Fibroblast of lung (primary cell): ENCODE data around the gene ATXN1. TPM values are rescaled to one million over a fixed set of nuclear protein-coding genes. Genes with fewer than 3 reads are reported as not detected.
A peak's percentile ranks its signal among the peaks of the same experiment; 100 is the strongest.

Experiments used
- DNase-seq, 2 donors: peaks; one replicate each; pipeline versions ENCODE4 v3.0.0 to v3.0.0-alpha.2; 2010; ENCODE audit warnings: low read depth in 2 of 2
- H2AFZ ChIP-seq: 2 replicates; pipeline ENCODE4 v1.5.1; 2012; ENCODE audit warnings: low read length, control low read depth, inconsistent platforms
- H3K27ac ChIP-seq: 2 replicates; pipeline ENCODE4 v1.5.1; 2011; ENCODE audit warnings: low read length, control low read depth; ENCODE audit not compliant: insufficient read depth
- H3K27me3 ChIP-seq: 2 replicates; pipeline ENCODE4 v1.5.1; 2011; ENCODE audit warnings: mild to moderate bottlenecking, low read length; ENCODE audit not compliant: control insufficient read depth, insufficient read depth
- H3K36me3 ChIP-seq: 2 replicates; pipeline ENCODE4 v1.5.1; 2011; ENCODE audit warnings: low read length; ENCODE audit not compliant: control insufficient read depth, insufficient read depth
- H3K4me1 ChIP-seq: 2 replicates; pipeline ENCODE4 v1.5.1; 2011; ENCODE audit warnings: low read length; ENCODE audit not compliant: control insufficient read depth, insufficient read depth; ENCODE audit errors: extremely low read depth
- H3K4me2 ChIP-seq: 2 replicates; pipeline ENCODE4 v1.5.1; 2011; ENCODE audit warnings: low read length, control low read depth; ENCODE audit not compliant: insufficient read depth; ENCODE audit errors: extremely low read depth
- H3K4me3 ChIP-seq, 4 experiments: fragments of 200-600 bp in 1 of 4; sonication (generic) in 1 of 4; replicated peaks in 1 of 4; 2 replicates each; pipeline ENCODE4 v1.5.1; 2011 to 2016; ENCODE audit warnings: low read length in 4 of 4, low read depth in 3 of 4, mild to moderate bottlenecking in 3 of 4, control low read depth in 2 of 4, inconsistent platforms in 1 of 4, mixed read lengths in 1 of 4; ENCODE audit not compliant: insufficient read depth in 1 of 4; ENCODE audit errors: control extremely low read depth in 1 of 4
- H3K79me2 ChIP-seq: 2 replicates; pipeline ENCODE4 v1.5.1; 2012; ENCODE audit warnings: mild to moderate bottlenecking, low read length, inconsistent platforms; ENCODE audit not compliant: control insufficient read depth, insufficient read depth
- H3K9ac ChIP-seq: 2 replicates; pipeline ENCODE4 v1.5.1; 2011; ENCODE audit warnings: mild to moderate bottlenecking, low read length, control low read depth; ENCODE audit not compliant: insufficient read depth
- H3K9me3 ChIP-seq: 2 replicates; pipeline ENCODE4 v1.5.1; 2012; ENCODE audit warnings: low read depth, low read length; ENCODE audit not compliant: control insufficient read depth, insufficient read depth
- H4K20me1 ChIP-seq: 2 replicates; pipeline ENCODE4 v1.5.1; 2011; ENCODE audit warnings: low read length; ENCODE audit not compliant: control insufficient read depth, insufficient read depth; ENCODE audit errors: extremely low read depth
- CTCF ChIP-seq, 2 donors: IDR thresholded peaks in 1 of 2; conservative IDR thresholded peaks in 1 of 2; 1 replicate in 1 of 2; 2 replicates in 1 of 2; pipeline ENCODE4 v1.5.1; 2011 to 2012; ENCODE audit warnings: low read length in 2 of 2, control low read depth in 1 of 2, inconsistent platforms in 1 of 2, low read depth in 1 of 2, mild to moderate bottlenecking in 1 of 2
- EZH2 ChIP-seq: IDR thresholded peaks from 2 replicates; pipeline ENCODE4 v1.5.1; 2012; ENCODE audit warnings: low read length, control low read depth, mild to moderate bottlenecking; ENCODE audit errors: missing control alignments
- polyA plus RNA-seq, 2 donors: library from polyadenylated mRNA; depleted of rRNA in 1 of 2; stranded (reverse) in 1 of 2; unstranded in 1 of 2; fragments of >200 nt; gene quantifications; 2 replicates each; pipeline ENCODE4 v1.2.1, GENCODE V29; 2011 to 2012; ENCODE audit warnings: missing spikeins in 1 of 2
- total RNA-seq: library from RNA; depleted of rRNA; stranded (reverse); fragments of >200 nt; gene quantifications from 2 replicates; pipeline ENCODE4 v1.2.1, GENCODE V29; 2014

ATXN1 gene
- total and polyA plus RNA-seq, 2 donors (not counting 1 experiment from before 2014, with no cell fraction given) = 15.8 to 40.5 TPM

GRCh38 chr6:16533210-16533609 is 228.1 kb downstream of the ATXN1 start:
- no peak overlapping the region for H3K27ac ChIP-seq
- H4K20me1 ChIP-seq = no peaks in the 10 kb centered on the region
- no peak overlapping the region for H2AFZ ChIP-seq
- no peak overlapping the region for H3K4me2 ChIP-seq
- no peak for TF ChIP-seq CTCF (conservative IDR thresholded peaks at IDR 0.05 in 1 of 2, IDR thresholded peaks at IDR 0.05 in 1 of 2; ENCODE audit: low read depth in 1 of 2, low read length in 2 of 2)
- TF ChIP-seq EZH2 = no peak
- DNase-seq = peak in 1 of 2 donors; percentile 17
- no peak overlapping the region for H3K9ac ChIP-seq
- no peaks in the 10 kb centered on the region for H3K79me2 ChIP-seq
- no peaks in the 10 kb centered on the region for H3K27me3 ChIP-seq
- no peaks in the 10 kb centered on the region for H3K36me3 ChIP-seq
- H3K4me3 ChIP-seq = no peak overlapping the region
- peaks cover 4% of the 10 kb centered on the region for H3K4me1 ChIP-seq
- H3K9me3 ChIP-seq = no peaks in the 10 kb centered on the region

- no peak overlapping the region for H3K4me3 ChIP-seq
- no peaks in the 10 kb centered on the region for H3K79me2 ChIP-seq
- no peak for DNase-seq
- peaks cover 8% of the 10 kb centered on the region for H3K4me1 ChIP-seq
- no peaks in the 10 kb centered on the region for H3K36me3 ChIP-seq
- H3K4me2 ChIP-seq = no peak overlapping the region
- H3K9ac ChIP-seq = no peak overlapping the region
- no peak overlapping the region for H3K27ac ChIP-seq
- H3K27me3 ChIP-seq = no peaks in the 10 kb centered on the region
- H3K9me3 ChIP-seq = no peaks in the 10 kb centered on the region
- no peaks in the 10 kb centered on the region for H4K20me1 ChIP-seq
- H2AFZ ChIP-seq = no peak overlapping the region
- TF ChIP-seq CTCF (conservative IDR thresholded peaks at IDR 0.05 in 1 of 2, IDR thresholded peaks at IDR 0.05 in 1 of 2; ENCODE audit: low read depth in 1 of 2, low read length in 2 of 2) (no peak), EZH2 (no peak)
Observed at GRCh38 chr6:16527691-16528090, 233.6 kb downstream of the ATXN1 start.

- no peak overlapping the region for H2AFZ ChIP-seq
- H3K36me3 ChIP-seq = peaks cover 5% of the 10 kb centered on the region
- H3K9ac ChIP-seq = no peak overlapping the region
- H3K4me3 ChIP-seq = no peak overlapping the region
- no peaks in the 10 kb centered on the region for H3K9me3 ChIP-seq
- peak; percentile 39 to 95 for DNase-seq
- H3K27ac ChIP-seq = peak overlapping the region; percentile 61
- TF ChIP-seq EZH2 (no peak), CTCF (conservative IDR thresholded peaks at IDR 0.05 in 1 of 2, IDR thresholded peaks at IDR 0.05 in 1 of 2; ENCODE audit: low read depth in 1 of 2, low read length in 2 of 2) (no peak)
- H3K79me2 ChIP-seq = no peaks in the 10 kb centered on the region
- peaks cover 5% of the 10 kb centered on the region for H4K20me1 ChIP-seq
- H3K4me2 ChIP-seq = no peak overlapping the region
- H3K4me1 ChIP-seq = peaks cover 8% of the 10 kb centered on the region
- H3K27me3 ChIP-seq = no peaks in the 10 kb centered on the region
Observed at GRCh38 chr6:16524380-16524707, 236.9 kb downstream of the ATXN1 start.
